GM23338 (cell line): Measurements from ENCODE around the gene TEKTIP1. TPM values are rescaled to one million over a fixed set of nuclear protein-coding genes. Genes with fewer than 3 reads are reported as not detected.

Experiments used
- ATAC-seq: fragments of 200-7000 bp; cut with Tn5 transposase; 3 replicates; pipeline ENCODE4 v1.9.1; 2020
- DNase-seq: peaks from one replicate; pipeline ENCODE4 v3.0.0-alpha.2; 2015; ENCODE audit warnings: low spot score
- H2AFZ ChIP-seq: fragments of 200-600 bp; sonication (generic); 2 replicates; pipeline ENCODE4 v1.8.0; 2016; ENCODE audit warnings: antibody characterized with exemption, mild to moderate bottlenecking, moderate library complexity
- H3F3A ChIP-seq: fragments of 200-600 bp; sonication (generic); replicated peaks from 2 replicates; pipeline ENCODE4 v1.8.0; 2017; ENCODE audit warnings: antibody characterized with exemption, mixed run types, low read depth
- H3K27ac ChIP-seq: fragments of 200-600 bp; sonication (generic); 2 replicates; pipeline ENCODE4 v1.6.1; 2016; ENCODE audit warnings: low read depth
- H3K27me3 ChIP-seq: fragments of 200-600 bp; sonication (generic); 2 replicates; pipeline ENCODE4 v1.8.0; 2016; ENCODE audit warnings: mild to moderate bottlenecking, mixed run types, moderate library complexity; ENCODE audit not compliant: insufficient read depth
- H3K36me3 ChIP-seq: fragments of 200-600 bp; sonication (generic); 2 replicates; pipeline ENCODE4 v1.8.0; 2016; ENCODE audit warnings: mild to moderate bottlenecking; ENCODE audit not compliant: insufficient read depth
- H3K4me1 ChIP-seq: fragments of 200-600 bp; sonication (generic); 2 replicates; pipeline ENCODE4 v1.8.0; 2016; ENCODE audit warnings: mild to moderate bottlenecking, moderate library complexity; ENCODE audit not compliant: insufficient read depth
- H3K4me2 ChIP-seq: fragments of 200-600 bp; sonication (generic); 2 replicates; pipeline ENCODE4 v1.7.1; 2017; ENCODE audit warnings: mixed run types
- H3K4me3 ChIP-seq: fragments of 200-600 bp; sonication (generic); 2 replicates; pipeline ENCODE4 v1.6.1; 2016; ENCODE audit warnings: mixed run types
- H3K79me2 ChIP-seq: fragments of 200-600 bp; sonication (generic); replicated peaks from 2 replicates; pipeline ENCODE4 v1.8.0; 2017; ENCODE audit warnings: mild to moderate bottlenecking; ENCODE audit not compliant: insufficient read depth
- H3K9me2 ChIP-seq: fragments of 200-600 bp; sonication (generic); 2 replicates; pipeline ENCODE4 v1.8.0; 2017; ENCODE audit not compliant: insufficient read depth
- H4K20me1 ChIP-seq: fragments of 200-600 bp; sonication (generic); replicated peaks from 2 replicates; pipeline ENCODE4 v1.8.0; 2017; ENCODE audit warnings: mild to moderate bottlenecking; ENCODE audit not compliant: insufficient read depth
- H3K27ac Mint-ChIP-seq: 2 replicates; pipeline ENCODE4 v1.8.0; 2020; ENCODE audit warnings: inconsistent platforms, mild to moderate bottlenecking, moderate library complexity, mixed read lengths
- H3K27me3 Mint-ChIP-seq: 3 replicates; pipeline ENCODE4 v1.8.0; 2022; ENCODE audit warnings: low read depth, mild to moderate bottlenecking, moderate library complexity, mixed read lengths, inconsistent platforms; ENCODE audit not compliant: insufficient read depth, poor library complexity
- H3K36me3 Mint-ChIP-seq: 3 replicates; pipeline ENCODE4 v1.8.0; 2021; ENCODE audit warnings: low read depth, mild to moderate bottlenecking, inconsistent platforms, moderate library complexity, mixed read lengths
- H3K4me1 Mint-ChIP-seq: 3 replicates; pipeline ENCODE4 v1.8.0; 2020; ENCODE audit warnings: mild to moderate bottlenecking, inconsistent platforms, mixed read lengths
- H3K4me3 Mint-ChIP-seq: 3 replicates; pipeline ENCODE4 v1.8.0; 2021; ENCODE audit warnings: moderate library complexity, mild to moderate bottlenecking, inconsistent platforms, mixed read lengths
- H3K9me3 Mint-ChIP-seq: 3 replicates; pipeline ENCODE4 v1.8.0; 2020; ENCODE audit warnings: moderate library complexity, mild to moderate bottlenecking, inconsistent platforms, mixed read lengths
- CREB1 ChIP-seq: fragments of 250-450 bp; sonication (Bioruptor Pico); IDR thresholded peaks from 2 replicates; pipeline ENCODE4 v1.5.0; 2020; ENCODE audit warnings: low read depth, mild to moderate bottlenecking, moderate library complexity
- ETS1 ChIP-seq: IDR thresholded peaks from 2 replicates; pipeline ENCODE4 v1.6.1; 2016; ENCODE audit warnings: antibody characterized with exemption
- EZH2 ChIP-seq: fragments of 200-600 bp; sonication (generic); IDR thresholded peaks from one replicate; pipeline ENCODE4 v1.8.0; 2017; ENCODE audit warnings: antibody characterized with exemption, mild to moderate bottlenecking, low read depth; ENCODE audit not compliant: unreplicated experiment
- EZH2phosphoT487 ChIP-seq: fragments of 200-600 bp; sonication (generic); IDR thresholded peaks from one replicate; pipeline ENCODE4 v1.8.1; 2018; ENCODE audit warnings: antibody characterized with exemption; ENCODE audit not compliant: unreplicated experiment
- NANOG ChIP-seq: IDR thresholded peaks from 2 replicates; pipeline ENCODE4 v1.6.1; 2016; ENCODE audit warnings: antibody characterized with exemption, borderline replicate concordance
- POLR2AphosphoS5 ChIP-seq: IDR thresholded peaks from 2 replicates; pipeline ENCODE4 v1.6.1; 2016; ENCODE audit warnings: antibody characterized with exemption, low read depth
- ZNF114 ChIP-seq: fragments of 250-450 bp; sonication (Bioruptor Pico); IDR thresholded peaks from 2 replicates; pipeline ENCODE4 v1.5.0; 2020; ENCODE audit warnings: mild to moderate bottlenecking, moderate library complexity
- ZNF331 ChIP-seq: fragments of 250-450 bp; sonication (Bioruptor Pico); IDR thresholded peaks from 2 replicates; pipeline ENCODE4 v1.5.0; 2020; ENCODE audit warnings: low read depth, mild to moderate bottlenecking, moderate library complexity
- ZNF462 ChIP-seq: fragments of 250-450 bp; sonication (Bioruptor Pico); IDR thresholded peaks from 2 replicates; pipeline ENCODE4 v1.5.0; 2020; ENCODE audit warnings: mild to moderate bottlenecking, moderate library complexity
- polyA plus RNA-seq: library from polyadenylated mRNA; unstranded; fragments of >200 nt; fragmentation: Nextera tagmentation; extraction: Ambion mirVana; gene quantifications from 2 replicates; pipeline ENCODE4 v1.2.1, GENCODE V29; 2016
- total RNA-seq: library from RNA; depleted of rRNA; stranded (reverse); fragments of >200 nt; shearing (Covaris generic); gene quantifications from 2 replicates; pipeline ENCODE4 v1.2.3, GENCODE V29; 2014

TEKTIP1 gene
- total and polyA plus RNA-seq, 2 experiments from 2014 or later = not detected

GRCh38 chr19:3536429-3537100, 2.4 kb upstream of the TEKTIP1 start:
- no peak for ATAC-seq
- no peaks in the 10 kb centered on the region for H3K27me3 ChIP-seq
- peaks cover 31% of the 10 kb centered on the region for H3K36me3 Mint-ChIP-seq
- H3K4me3 ChIP-seq = no peak overlapping the region
- peaks cover 10% of the 10 kb centered on the region; the same call in 2 of the 3 replicates for H3K4me1 Mint-ChIP-seq
- no peak overlapping the region for H3K4me2 ChIP-seq
- H3K4me3 Mint-ChIP-seq = no peak overlapping the region
- peaks cover 7% of the 10 kb centered on the region; the same call in 1 of the 2 replicates for H3F3A ChIP-seq
- TF ChIP-seq ZNF331 (CRISPR knock-in tag) (no peak), EZH2phosphoT487 (no peak), EZH2 (no peak), ETS1 (no peak), CREB1 (CRISPR knock-in tag) (no peak), ZNF114 (CRISPR knock-in tag) (no peak), NANOG (no peak), POLR2AphosphoS5 (no peak), ZNF462 (CRISPR knock-in tag) (no peak)
- no peak for DNase-seq
- no peak overlapping the region for H3K27ac Mint-ChIP-seq
- no peaks in the 10 kb centered on the region for H3K4me1 ChIP-seq
- H4K20me1 ChIP-seq = no peaks in the 10 kb centered on the region; the same call in 1 of the 2 replicates
- H3K27me3 Mint-ChIP-seq = peaks cover 21% of the 10 kb centered on the region
- 0 out of 3 replicates have a peak, but pooled peaks cover 3% of the 10 kb centered on the region for H3K9me3 Mint-ChIP-seq
- no peaks in the 10 kb centered on the region for H3K79me2 ChIP-seq
- no peak overlapping the region for H2AFZ ChIP-seq
- no peak overlapping the region for H3K27ac ChIP-seq
- no peaks in the 10 kb centered on the region for H3K9me2 ChIP-seq
- H3K36me3 ChIP-seq = no peaks in the 10 kb centered on the region
